KMS-11 (cell line): ENCODE measurements around the gene RALBP1.
"Not testable (repeated sequence)": the region's sequence is repeated elsewhere in the genome, so short reads cannot be mapped to it uniquely, and the experiment has no call there.

Source experiments
- H2AFZ ChIP-seq: fragments of 200-600 bp; sonication (generic); 2 replicates; pipeline ENCODE4 v1.6.1; 2016; ENCODE audit warnings: antibody characterized with exemption, mixed run types, low read depth
- H3K27ac ChIP-seq: fragments of 200-600 bp; sonication (generic); 2 replicates; pipeline ENCODE4 v1.6.1; 2016; ENCODE audit warnings: mild to moderate bottlenecking, mixed run types
- H3K27me3 ChIP-seq: fragments of 200-600 bp; sonication (generic); 2 replicates; pipeline ENCODE4 v1.6.1; 2017; ENCODE audit warnings: mild to moderate bottlenecking, low read depth, mixed run types, moderate library complexity; ENCODE audit not compliant: insufficient read depth
- H3K36me3 ChIP-seq: fragments of 200-600 bp; sonication (generic); 2 replicates; pipeline ENCODE4 v1.6.1; 2017; ENCODE audit warnings: mild to moderate bottlenecking, mixed run types; ENCODE audit not compliant: insufficient read depth
- H3K4me1 ChIP-seq: fragments of 200-600 bp; sonication (generic); 2 replicates; pipeline ENCODE4 v1.6.1; 2016; ENCODE audit warnings: mild to moderate bottlenecking, low read depth, mixed run types; ENCODE audit not compliant: poor library complexity, severe bottlenecking
- H3K4me2 ChIP-seq: fragments of 200-600 bp; sonication (generic); 2 replicates; pipeline ENCODE4 v1.7.0; 2016; ENCODE audit warnings: mild to moderate bottlenecking, mixed run types
- H3K4me3 ChIP-seq: fragments of 200-600 bp; sonication (generic); IDR thresholded peaks from 2 replicates; pipeline ENCODE4 v1.6.1; 2017; ENCODE audit warnings: low read depth, low read length, mixed read lengths; ENCODE audit not compliant: insufficient read depth
- H3K79me2 ChIP-seq: fragments of 200-600 bp; sonication (generic); 2 replicates; pipeline ENCODE4 v1.6.1; 2016; ENCODE audit warnings: low read depth, mixed run types; ENCODE audit not compliant: insufficient read depth
- H3K9ac ChIP-seq: fragments of 200-600 bp; sonication (generic); 2 replicates; pipeline ENCODE4 v1.6.1; 2016; ENCODE audit warnings: mild to moderate bottlenecking, mixed run types
- H4K20me1 ChIP-seq: fragments of 200-600 bp; sonication (generic); 2 replicates; pipeline ENCODE4 v1.6.1; 2016; ENCODE audit warnings: mild to moderate bottlenecking, mixed run types; ENCODE audit not compliant: insufficient read depth
- TF ChIP-seq, protein P1 (sequence below): fragments of 200-600 bp; sonication (generic); conservative IDR thresholded peaks from 2 replicates; pipeline ENCODE4 v1.6.1; 2017; ENCODE audit warnings: low read depth, mild to moderate bottlenecking, antibody characterized with exemption, low read length, moderate library complexity, mixed read lengths

The RALBP1 gene

DNA sequence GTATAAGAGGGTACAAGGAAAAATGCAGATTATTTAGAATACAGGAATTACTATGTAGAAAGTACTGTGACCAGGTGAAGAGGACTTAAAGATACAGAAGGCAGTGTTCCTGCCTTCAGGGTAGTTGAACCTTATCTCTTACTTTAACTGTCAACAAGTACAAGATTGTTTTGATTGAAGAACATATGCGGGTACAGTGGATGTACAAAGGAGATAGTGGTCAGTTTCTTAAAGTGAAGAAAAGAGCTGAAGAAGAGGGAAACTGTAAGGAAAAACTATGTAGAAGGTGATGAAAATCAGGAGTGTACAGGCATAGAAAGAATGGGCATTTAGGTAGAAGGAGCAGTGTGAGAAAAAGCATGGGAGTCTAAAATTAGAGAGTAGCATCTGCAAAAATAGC, 2.2 kb downstream of the RALBP1 start:
- Histone ChIP-seq H2AFZ (no peak overlapping the region), H3K27ac (no peak overlapping the region), H3K36me3 (no peaks in the 10 kb centered on the region), H3K27me3 (no peaks in the 10 kb centered on the region), H4K20me1 (no peaks in the 10 kb centered on the region), H3K9ac (no peak overlapping the region), H3K4me3 (no peak overlapping the region), H3K79me2 (peaks cover 51% of the 10 kb centered on the region), H3K4me1 (peaks cover 16% of the 10 kb centered on the region), H3K4me2 (peak overlapping the region; percentile 89)
- TF ChIP-seq, protein P1, sequence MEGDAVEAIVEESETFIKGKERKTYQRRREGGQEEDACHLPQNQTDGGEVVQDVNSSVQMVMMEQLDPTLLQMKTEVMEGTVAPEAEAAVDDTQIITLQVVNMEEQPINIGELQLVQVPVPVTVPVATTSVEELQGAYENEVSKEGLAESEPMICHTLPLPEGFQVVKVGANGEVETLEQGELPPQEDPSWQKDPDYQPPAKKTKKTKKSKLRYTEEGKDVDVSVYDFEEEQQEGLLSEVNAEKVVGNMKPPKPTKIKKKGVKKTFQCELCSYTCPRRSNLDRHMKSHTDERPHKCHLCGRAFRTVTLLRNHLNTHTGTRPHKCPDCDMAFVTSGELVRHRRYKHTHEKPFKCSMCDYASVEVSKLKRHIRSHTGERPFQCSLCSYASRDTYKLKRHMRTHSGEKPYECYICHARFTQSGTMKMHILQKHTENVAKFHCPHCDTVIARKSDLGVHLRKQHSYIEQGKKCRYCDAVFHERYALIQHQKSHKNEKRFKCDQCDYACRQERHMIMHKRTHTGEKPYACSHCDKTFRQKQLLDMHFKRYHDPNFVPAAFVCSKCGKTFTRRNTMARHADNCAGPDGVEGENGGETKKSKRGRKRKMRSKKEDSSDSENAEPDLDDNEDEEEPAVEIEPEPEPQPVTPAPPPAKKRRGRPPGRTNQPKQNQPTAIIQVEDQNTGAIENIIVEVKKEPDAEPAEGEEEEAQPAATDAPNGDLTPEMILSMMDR, result no peak

DNA sequence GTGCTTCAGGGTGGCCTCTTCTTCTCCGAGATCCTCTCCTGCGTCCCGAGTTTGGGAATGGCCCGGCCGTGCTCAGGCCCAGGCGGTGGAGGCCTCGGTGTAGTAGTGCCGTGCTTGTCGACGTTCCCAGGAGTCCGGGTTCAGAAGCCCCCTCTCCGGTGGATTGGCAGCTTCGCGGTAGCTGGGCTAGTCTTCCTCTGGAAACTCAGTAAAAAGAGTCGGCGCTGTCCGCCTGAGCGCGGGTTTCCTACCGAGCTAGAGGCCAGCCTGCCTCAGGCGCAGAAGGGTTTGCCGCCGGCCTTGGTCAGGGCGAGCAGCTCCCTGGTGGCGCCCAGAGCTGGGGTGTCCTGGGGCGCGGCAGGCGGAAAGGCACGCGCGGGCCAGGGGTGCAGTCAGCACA, 3.2 kb downstream of the RALBP1 start:
- H3K79me2 ChIP-seq, result peaks cover 52% of the 10 kb centered on the region
- peaks cover 23% of the 10 kb centered on the region for H3K4me1 ChIP-seq
- H3K27ac ChIP-seq, result no peak overlapping the region
- TF ChIP-seq, protein P1, result no peak
- no peak overlapping the region for H3K4me2 ChIP-seq
- H3K36me3 ChIP-seq, result no peaks in the 10 kb centered on the region
- no peaks in the 10 kb centered on the region for H4K20me1 ChIP-seq
- H2AFZ ChIP-seq, result no peak overlapping the region
- no peak overlapping the region for H3K9ac ChIP-seq
- H3K27me3 ChIP-seq, result no peaks in the 10 kb centered on the region
- no peak overlapping the region for H3K4me3 ChIP-seq

DNA sequence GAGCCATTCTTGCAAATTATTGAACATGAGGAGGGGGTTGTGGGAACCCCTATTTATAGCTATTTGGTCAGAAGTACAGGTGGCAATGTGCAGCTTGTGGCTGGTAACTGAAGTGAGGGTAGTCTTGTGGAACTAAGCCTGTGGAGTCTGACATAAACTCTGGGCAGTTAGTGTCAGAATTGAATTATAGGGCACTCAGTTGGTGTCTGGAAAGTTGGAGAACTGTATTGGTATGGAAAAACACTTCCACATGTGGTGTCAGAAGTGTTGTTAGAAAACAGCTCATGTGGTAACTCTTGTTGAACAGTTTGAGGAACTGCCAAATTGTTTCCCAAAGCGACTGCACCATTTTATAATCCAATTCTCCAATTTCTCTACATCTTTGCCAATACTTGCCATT, 7.5 kb downstream of the RALBP1 start:
- no peak overlapping the region for H3K4me2 ChIP-seq
- no peak overlapping the region for H3K27ac ChIP-seq
- TF ChIP-seq, protein P1, result no peak
- peaks cover 16% of the 10 kb centered on the region for H3K4me1 ChIP-seq
- peaks cover 56% of the 10 kb centered on the region for H3K79me2 ChIP-seq
- H3K36me3 ChIP-seq, result no peaks in the 10 kb centered on the region
- H3K27me3 ChIP-seq, result no peaks in the 10 kb centered on the region
- no peak overlapping the region for H3K9ac ChIP-seq
- H2AFZ ChIP-seq, result no peak overlapping the region
- H3K4me3 ChIP-seq, result no peak overlapping the region
- H4K20me1 ChIP-seq, result no peaks in the 10 kb centered on the region

DNA sequence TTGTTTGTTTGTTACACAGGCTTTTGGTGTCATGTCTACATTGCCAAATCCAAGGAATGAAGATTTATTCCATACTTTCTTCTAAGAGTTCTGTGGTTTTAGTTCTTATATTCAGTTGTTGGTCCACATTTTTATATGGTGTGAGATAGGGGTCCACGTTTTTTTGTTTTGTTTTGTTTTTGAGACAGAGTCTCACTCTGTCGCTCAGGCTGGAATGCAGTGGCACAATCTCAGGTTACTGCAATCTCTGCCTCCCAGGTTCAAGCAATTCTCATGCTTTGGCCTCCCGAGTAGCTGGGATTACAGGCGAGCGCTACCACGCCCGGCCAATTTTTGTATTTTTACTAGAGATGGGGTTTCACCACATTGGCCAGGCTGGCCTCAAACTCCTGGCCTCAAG, 8.2 kb downstream of the RALBP1 start:
- Histone ChIP-seq H4K20me1 (no peaks in the 10 kb centered on the region), H3K36me3 (no peaks in the 10 kb centered on the region), H3K4me1 (peaks cover 14% of the 10 kb centered on the region), H3K4me3 (no peak overlapping the region), H3K79me2 (peaks cover 56% of the 10 kb centered on the region), H3K9ac (no peak overlapping the region), H3K27ac (no peak overlapping the region), H2AFZ (no peak overlapping the region), H3K4me2 (no peak overlapping the region), H3K27me3 (no peaks in the 10 kb centered on the region)
- TF ChIP-seq, protein P1, result no peak

DNA sequence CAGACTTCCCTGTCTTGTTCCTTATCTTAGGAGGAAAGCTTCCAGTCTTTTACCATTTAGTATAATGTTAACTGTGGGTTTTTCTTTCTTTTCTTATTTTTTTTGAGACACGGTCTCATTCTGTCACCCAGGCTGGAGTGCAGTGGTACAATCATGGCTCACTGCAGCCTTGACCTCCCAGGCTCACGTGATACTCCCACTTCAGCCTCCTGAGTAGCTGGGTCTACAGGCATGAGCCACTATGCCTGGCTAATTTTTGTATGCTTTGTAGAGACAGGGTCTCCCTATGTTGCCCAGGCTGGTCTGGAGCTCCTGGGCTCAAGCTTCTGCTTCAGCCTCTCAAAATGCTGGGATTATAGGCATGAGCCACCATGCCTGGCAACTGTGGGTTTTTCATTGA, 9.5 kb downstream of the RALBP1 start:
- peaks cover 14% of the 10 kb centered on the region for H3K4me1 ChIP-seq
- peaks cover 56% of the 10 kb centered on the region for H3K79me2 ChIP-seq
- H2AFZ ChIP-seq, H3K9ac ChIP-seq, H3K4me2 ChIP-seq, H3K4me3 ChIP-seq, H3K36me3 ChIP-seq, H4K20me1 ChIP-seq, H3K27ac ChIP-seq, H3K27me3 ChIP-seq: not testable (repeated sequence)
